HG03060 (cell line): ENCODE results near the gene IFI6.
"Not testable (repeated sequence)": the region's sequence is repeated elsewhere in the genome, so short reads cannot be mapped to it uniquely, and the experiment has no call there.

Source experiments
- ATAC-seq: cut with Tn5 transposase; IDR thresholded peaks from one replicate; pipeline ENCODE4 v1.9.1; 2021; ENCODE audit warnings: low read depth, moderate number of reproducible peaks; ENCODE audit not compliant: unreplicated experiment

IFI6 gene

DNA sequence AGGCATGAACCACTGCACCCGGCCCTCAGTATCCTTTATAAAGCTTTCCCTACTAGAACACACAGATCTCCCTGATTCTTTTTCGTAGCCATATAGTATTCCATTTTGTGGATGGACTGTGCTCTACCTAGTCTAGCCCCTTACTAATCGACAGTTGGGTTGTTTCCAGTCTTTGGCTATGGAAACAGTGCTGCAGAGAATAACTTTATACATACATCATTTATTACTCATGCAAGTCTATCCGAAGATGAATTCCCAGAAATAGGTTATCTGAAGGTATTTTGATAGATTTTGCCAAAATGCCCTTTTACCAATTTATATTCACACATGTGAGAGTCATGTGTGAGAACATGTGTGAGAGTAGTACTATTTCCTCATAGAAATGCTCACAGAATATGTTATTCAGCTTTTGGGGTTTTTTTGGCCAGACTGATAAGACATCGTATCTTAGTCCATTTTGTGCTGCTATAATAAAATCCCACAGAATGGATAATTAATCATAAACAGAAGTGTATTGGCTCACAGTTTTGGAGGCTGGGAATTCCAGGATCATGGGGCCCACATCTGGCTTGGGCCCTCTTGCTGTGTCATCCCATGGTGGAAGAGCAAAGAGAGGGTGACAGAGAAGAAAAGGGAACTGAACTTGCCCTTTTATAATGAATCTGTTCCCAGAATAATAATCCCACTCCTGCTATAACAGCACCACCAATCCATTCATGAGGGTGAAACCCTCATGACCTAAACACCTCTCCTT lies 19.7 kb downstream of the IFI6 start:
- ATAC-seq: no peak

DNA sequence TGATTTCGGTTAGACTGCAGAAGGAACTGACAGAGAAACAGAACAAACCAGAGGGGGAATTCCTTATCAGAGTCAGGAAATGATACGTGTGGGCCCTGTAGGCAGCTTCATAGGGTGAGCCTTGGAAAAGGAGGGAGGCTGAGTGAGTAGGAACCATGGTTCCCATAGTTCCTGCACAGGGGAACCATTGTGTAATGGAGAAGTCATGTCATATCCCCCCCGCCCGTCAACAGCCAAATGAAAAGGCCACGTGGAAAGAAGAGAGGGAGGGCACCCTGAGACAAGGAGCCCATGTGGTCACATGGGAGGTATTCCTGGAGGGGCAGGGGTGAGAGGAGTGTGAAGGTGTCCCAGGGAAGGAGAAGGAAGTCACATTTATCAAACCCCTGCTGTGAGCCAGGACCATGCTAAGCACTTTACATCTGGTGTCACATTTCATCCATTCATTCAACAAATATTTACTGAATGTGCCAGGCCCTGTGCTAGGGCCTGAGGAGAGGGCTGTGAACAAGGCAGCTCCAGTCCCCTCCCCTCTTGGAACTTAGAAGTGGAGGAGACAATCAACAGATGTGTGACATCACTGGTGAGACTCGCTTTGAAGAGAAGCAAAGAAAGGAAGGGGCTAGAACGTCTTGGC lies 21.3 kb downstream of the IFI6 start:
- no peak for ATAC-seq

DNA sequence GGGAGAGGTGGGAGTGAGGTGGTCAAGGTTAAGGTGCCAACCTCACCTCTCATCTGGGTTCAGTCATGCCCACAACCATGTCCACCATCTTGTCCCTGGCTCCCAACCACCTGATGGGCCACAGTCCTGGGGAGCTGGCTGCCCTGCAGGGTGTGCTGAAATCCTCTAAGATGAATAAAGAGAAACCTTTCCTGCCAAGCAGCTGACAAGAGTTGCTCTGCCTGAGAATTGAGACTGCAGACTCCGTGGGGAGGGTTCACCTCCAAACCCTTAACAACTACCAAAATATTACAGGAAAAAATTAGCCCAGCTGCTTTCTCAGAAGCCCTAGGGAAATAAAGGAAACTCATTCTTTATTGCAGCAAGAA lies 21.8 kb downstream of the IFI6 start:
- ATAC-seq: no peak

DNA sequence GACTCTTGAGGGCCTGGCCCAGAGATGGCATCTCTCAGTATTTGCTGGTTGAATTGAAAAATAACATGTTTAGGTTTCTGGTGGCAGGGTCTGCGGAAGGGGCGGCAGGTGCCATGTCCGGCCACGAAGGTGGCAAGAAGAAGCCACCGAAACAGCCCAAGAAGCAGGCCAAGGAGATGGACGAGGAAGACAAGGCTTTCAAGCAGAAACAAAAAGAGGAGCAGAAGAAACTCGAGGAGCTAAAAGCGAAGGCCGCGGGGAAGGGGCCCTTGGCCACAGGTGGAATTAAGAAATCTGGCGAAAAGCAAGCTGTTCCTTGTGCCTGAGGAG lies 22.7 kb downstream of the IFI6 start:
- no peak for ATAC-seq

DNA sequence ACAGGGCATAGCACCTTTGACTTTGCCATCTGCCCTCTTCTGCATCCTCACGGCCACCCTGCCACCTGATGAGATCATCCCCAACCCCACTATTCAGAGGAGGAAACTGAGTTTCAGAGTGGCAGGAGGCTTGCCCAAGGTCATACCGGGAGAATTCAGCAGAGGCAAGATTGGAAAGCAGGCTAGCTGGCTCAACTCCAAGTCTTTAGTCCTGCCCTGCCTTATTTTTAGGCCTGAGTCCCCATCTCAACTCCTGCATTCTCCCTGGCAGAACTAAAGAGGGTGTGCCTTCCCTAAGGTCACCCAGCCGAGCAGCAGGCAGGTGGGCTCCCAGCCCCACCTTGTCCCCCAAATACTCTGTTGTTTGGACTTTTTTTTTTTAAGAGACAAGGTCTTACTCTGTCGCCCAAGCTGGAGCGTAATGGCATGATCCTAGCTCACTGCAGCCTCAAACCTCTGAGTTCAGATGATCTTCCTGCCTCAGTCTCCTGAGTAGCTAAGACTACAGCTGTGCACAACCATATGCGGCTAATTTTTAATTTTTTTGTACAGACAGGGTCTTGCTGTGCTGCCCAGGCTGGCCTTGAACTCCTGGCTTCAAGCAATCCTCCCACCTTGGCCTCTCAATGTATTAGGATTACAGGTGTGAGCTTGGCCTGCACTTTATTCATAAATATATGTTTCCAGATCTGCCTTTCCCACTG lies 23.2 kb downstream of the IFI6 start:
- no peak for ATAC-seq

DNA sequence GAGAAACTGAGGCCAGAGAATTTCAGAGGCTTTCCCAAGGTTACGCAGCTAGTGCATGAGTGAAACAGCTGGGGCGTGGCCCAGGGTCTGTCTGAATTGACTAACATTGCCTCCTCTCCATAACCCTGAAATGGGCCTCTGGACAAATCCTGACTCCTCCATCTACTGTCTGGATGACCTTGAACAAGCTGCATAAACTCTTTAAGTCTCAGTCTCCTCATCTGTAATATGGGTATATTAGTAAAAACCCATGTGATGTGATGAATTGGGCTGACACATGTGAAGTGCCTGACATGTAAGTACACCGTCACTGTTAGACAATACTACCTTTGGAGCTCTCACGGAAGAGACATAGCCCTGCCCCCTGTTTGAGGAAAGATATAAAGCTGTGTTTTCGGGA lies 24.7 kb downstream of the IFI6 start:
- ATAC-seq: no peak

DNA sequence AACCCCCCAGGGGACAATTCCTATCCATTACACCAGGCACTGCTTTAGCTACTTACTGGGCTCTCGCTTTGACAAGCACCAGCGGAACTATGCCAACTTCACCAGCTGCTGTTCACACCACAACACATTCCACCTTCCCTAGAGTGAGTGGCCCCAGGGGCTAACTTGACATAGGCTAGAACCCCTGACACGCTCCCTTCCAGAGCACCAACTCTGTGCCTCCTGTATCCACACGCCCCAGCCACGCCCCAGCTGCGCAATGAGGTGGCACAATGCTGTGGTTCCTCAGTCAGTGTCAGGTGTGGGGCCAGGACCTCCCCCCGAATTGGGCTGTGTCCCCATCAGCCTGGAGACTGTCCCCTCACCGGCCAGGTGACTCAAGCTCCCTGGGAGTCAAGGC lies 25.3 kb downstream of the IFI6 start:
- no peak for ATAC-seq

DNA sequence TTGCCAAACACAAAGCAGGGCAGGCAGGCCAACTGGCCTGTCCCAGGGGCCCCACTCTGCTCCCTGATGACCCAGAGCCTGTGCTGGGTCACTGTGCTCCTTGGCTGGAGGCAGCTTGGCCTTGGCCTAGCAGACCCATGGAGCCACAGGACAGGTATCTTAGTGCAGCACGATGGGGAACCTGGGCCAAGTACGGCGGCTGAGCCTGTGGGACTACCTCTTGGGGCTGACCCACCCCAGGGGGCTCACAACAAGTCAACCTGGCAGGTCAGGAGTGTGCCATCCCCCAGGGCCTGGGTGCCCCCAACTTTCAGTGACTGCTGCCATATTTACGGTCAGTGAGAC lies 26.9 kb downstream of the IFI6 start:
- ATAC-seq: no peak

DNA sequence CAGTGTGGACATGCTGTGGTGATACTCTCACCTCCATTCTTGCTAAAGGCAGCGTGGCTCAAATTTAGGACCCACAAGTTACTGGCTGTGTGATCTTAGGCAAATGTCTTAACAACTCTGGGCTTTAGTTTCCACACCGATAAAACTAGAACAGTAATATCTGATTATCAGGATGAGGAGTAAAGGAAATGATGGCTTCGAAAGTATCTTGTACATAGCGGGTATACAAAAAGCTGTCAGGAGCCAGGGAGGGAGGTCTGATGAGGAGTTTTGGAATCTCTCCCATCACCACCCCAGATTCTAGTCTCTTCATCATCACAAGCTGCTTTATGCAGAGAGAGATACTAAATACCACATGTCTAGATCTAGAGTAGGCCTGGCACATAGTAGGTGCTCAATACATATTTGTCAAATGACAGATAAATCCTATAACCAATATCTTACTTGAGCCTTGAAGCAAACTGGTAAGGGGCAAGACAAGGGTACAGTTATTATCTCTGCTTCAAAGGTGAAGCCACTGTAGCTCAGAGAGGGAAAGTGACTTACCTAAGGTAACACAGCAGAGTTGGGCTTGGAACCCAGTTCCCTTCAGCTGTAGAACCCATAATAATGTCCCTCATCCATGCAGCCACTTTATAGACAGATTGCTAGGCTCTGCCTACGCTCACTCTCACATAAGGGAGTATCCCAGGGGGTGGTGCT lies 27.5 kb downstream of the IFI6 start:
- ATAC-seq: no peak

DNA sequence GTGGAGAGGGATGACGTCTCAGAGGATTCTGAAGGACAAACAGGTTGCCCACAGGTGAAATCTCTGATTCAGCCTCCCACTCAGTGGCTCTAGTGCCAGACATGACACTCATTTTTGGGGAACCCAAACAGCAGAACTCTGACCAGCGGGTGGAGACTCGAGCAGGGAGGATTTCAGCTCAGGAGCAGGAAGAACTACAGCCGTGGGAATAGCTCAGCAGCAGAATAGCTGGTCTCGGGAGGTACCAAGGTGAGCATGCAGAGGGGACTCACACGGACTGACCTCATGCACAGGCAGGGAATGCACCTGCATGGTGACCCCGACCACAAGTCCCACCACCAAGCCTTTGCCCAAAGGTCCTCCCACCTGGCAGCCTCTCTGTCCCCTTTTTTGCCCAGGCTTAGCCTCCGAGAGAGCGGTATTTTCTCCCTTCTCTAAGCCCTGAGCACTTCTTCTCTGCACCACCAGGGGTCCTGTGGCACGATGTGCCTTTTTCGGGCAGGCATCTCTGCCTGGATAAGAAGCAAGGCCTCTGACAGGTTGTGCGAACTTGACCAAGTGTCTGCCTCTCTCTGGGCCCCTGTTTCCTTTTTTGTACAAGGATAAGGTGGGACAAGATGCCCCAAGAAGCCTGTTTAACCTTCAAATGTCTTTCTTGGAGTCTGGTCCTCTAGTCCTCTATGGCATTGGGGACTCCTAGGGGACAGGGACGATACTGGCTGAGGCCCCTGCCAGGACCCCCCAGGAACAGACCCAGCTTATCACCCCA lies 28.2 kb downstream of the IFI6 start:
- ATAC-seq: no peak

DNA sequence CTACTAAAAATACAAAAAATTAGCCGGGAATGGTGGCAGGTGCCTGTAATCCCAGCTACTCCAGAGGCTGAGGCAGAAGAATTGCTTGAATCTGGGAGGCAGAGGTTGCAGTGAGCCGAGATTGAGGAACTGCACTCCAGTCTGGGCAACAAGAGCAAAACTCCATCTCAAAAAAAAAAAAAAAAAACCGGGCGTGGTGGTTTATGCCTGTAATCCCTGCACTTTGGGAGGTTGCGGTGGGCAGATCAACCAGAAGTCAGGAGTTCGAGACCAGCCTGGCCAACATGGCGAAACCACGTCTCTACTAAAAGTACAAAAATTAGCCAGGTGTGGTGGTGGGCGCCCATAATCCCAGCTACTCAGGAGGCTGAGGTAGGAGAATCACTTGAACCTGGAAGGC lies 31.5 kb downstream of the IFI6 start:
- not testable (repeated sequence) for ATAC-seq

DNA sequence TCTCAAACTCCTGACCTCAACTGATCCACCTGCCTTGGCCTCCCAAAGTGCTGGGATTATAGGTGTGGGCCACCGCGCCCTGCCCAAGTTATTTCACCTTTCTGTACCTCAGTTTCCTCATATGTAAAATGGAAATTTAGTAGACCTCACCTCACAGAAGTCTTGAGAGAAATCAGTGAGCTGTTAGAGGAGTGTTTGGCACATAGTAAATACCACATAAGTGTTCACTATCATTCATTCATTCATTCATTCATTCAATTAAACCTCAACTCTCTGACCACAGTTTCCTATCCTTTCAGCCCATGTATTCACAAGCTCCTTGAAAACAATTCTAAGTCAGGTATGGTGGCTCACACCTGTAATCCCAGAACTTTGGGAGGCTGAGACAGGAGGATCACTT lies 33.2 kb downstream of the IFI6 start:
- ATAC-seq: no peak

DNA sequence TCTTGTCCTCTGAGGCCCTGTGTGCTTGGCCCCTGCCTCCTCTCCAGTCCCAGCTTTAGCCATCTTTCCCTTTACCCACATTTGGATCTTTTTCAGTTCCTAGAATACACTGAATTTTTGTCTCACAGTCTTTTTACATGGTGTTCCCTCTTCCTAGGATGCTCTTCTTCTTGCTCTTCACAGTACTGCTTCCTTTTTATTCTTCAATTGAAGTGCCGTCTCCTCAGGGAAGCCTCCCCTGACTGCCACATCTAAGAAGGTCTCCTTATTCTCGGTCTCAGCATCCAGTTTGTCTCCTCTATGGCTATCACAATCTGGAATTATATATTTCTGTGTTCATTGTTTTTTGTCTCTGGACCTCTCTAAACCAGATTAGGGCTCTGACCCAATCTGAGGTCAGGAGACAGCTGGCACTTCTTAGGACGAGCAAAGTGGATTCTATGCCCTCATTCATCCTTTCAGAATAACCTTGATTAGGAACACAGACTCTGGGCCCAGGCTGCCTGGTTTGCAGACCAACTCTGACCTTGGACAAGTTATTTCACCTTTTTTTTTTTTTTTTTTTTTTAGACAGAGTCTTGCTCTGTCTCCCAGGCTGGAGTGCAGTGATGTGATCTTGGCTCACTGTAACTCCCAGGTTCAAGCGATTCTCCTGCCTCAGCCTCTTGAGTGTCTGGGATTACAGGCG lies 33.8 kb downstream of the IFI6 start:
- no peak for ATAC-seq

DNA sequence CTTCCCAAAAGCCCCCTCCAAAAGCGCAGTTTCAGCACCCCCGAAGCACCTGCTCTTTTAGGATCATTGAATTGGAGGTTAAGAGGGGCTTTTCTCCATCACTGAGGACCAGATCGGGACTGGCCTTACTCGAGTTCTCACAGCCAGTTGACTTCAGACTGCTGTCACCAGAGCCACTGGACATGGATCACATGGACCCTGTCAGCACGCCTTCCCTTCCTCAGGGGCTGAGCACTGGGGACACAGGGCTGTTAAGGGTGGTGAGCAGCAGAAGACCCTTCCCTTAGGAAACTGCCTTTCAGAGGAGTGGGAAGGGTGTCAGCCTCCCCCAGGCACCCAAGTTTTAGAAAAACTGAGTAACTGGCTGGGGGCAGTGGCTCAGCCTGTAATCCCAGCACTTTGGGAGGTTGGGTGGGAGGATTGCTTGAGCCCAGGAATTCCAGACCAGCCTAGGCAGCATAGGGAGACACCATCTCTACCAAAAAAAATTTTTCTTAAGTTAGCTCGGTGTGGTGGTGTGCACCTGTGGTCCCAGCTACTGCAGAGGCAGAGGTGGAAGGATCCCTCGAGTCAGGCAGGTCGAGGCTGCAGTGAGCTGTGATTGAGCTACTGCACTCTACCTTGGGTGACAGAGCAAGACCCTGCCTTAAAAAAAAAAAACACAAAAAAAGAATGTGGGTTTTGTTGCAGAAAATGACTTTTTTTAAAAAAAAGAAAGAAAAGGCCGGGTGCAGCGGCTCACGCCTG lies 36.4 kb downstream of the IFI6 start:
- no peak for ATAC-seq

DNA sequence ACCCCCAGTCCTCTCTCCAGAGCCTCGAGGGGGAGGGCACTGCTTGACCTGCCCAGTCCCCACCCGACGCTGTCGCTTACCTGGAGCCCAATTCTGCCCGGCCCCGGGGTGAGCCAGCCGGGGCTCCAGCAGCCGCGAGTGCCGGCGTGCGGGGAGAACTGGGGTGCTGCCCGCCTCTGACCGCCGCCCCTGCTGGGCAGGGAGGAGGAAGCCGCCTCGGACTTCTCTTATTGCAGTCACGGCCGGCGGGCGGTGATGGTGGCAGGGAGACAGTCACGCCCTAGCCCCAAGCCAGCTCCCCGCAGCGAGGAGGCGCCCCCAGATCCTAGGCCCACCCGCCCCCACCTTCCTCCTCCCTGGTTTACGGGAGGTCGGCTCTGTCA lies 37.0 kb downstream of the IFI6 start, which contains the start of gene FGR:
Gene FGR (minus strand): TSS at position 201 of the 383 bp plus-strand sequence. CDS start 11,269 bp downstream, outside the sequence.
- ATAC-seq: no peak

DNA sequence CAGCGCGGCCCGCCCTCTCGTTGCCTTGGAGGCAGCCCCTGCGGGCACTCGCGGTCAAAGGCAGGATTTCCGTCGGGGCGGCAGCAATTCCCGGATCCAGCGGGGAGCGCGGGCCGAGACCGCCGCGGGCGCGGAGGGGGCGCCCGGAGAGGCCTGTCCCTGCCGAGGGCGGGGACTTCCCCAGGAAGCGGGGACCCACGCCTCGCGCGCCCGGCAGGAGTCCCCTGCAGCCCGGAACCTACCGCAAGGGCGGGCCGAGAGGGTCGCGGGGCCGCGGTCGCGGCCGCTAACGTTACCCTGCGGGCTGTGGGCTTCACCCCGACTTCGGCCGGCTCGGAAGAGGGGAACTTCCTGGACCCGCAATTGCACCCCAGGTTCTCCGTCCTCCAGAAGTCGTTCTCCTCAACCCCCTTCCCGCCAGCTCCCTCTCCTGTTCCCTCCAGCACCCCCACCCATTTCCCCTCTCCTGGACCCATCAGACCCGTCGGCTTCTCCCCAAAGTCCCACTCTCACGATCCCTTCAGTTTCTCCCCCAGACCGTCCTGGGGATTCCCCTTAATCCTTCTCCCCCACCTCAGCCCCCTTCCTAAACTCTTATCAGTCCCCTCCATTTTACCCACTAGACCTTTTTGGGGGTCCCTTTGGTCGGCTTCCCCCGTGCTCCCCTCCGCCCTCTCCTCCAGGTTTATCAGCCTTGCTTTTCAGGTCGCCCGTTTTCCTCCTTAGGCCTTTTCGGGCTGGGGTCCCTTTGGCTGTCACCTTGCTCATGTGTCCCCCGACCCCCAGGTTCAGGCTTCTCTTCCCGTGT lies 37.6 kb downstream of the IFI6 start:
- no peak for ATAC-seq

DNA sequence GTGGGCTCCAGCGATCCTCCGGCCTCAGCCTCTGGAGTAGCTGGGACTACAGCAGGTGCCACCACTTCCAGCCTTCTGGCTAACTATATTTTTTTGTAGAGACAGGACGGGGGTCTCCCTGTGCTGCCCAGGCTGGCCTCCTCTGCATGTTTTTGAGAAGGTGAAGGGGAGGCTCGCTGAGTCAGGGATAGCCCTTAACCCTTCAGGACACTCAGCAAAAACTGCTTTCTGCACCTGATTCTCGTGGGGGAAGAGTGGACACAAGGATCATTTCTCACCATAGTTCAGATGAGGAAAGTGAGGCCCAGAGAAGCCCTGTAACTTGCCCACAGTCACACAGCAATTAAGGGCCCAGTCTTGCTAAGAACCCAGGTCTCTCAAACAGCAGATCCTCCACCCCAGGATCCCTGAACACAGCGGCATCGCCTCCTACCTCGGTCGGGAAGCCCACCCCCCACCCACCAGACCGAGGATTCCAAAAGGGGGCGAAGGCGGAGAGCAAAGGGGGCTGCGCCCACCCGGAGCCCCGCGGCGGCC lies 38.3 kb downstream of the IFI6 start:
- no peak for ATAC-seq

DNA sequence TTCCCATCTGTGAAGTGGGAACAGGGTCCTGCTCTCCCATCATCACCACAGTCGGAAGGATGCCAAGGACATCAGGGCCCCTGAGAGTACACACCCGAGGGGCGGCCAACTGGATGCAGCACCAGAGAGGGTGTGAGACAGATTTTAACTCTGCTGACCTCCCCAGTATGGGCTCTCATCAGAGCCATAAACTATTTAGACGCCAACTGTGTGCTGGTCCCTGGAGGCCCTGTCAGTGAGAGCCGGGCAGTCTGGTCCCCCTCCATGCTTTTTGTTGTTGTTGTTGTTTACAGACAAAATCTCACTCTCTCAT lies 38.7 kb downstream of the IFI6 start:
- no peak for ATAC-seq
